ENCODE results near the gene KRT7. TPM values are rescaled to one million over a fixed set of nuclear protein-coding genes. Genes with fewer than 3 reads are reported as not detected.

KRT7 gene
- total and polyA plus RNA-seq, 9 of the 15 experiments (the other 6 are each of a cell fraction or from before 2014, with no cell fraction given) = 1.4 TPM; not detected in 8

DNA sequence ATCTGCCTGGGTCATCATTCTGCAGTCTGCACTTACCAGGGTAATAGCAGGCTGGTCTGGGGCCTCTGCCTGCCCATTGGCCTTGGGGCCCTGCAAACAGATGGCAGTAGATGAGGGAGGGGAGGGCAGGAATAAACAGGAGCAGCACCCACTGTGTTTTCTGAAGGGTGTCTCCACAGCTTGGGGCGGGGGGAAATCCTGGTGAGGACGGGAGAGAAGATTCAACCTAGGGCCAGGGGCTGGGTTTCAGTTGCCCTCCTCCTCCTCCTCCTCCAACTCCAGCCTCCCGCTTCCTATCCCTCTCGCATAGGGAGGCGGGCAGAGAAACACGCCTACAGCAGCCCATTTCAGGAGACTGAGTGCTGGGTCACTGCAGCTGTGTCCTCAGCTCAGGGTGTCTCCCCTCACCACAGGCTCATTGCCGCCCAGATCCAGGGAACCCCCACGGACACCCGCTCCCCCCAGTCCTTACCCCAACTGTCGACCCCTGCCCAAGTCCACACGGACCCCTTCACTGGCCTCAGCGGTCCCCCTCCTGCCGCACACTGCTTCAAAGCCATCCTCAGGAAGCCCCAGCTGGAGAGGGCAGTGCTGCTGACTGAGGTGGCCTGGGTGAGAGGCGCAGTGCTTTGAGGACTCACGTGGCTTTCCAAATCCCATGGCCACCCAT, 32.1 kb upstream of the KRT7 start:
- POLR2A ChIA-PET = interaction anchor here (0.7 to 1.0 kb wide), 3 partner anchors 12 to 696 kb away, joined by 3 read pairs; no protein-coding TSS in a partner anchor
- peaks cover 33 to 91% of the 10 kb centered on the region in 2 experiments; a peak in 4 of 5 replicates for H3K27me3 ChIP-seq (ENCODE audit: control insufficient read depth in 2 of 2, insufficient read depth in 2 of 2, low read length in 2 of 2)
- peaks cover 6% of the 10 kb centered on the region for H4K20me1 ChIP-seq (replicated peaks; ENCODE audit: control insufficient read depth, insufficient read depth, low read length)
- FAIRE-seq = no peak
- no peak overlapping the region for H3K4me3 ChIP-seq
- WGBS (ENCODE audit: insufficient coverage, low coverage, missing lambda C conversion rate) = 0% methylated on average over 9 of the region's 15 CpGs
- H3K9me3 ChIP-seq (replicated peaks; ENCODE audit: control insufficient read depth, insufficient read depth, low read depth, low read length) = no peaks in the 10 kb centered on the region
- intact Hi-C loops (cut with micrococcal nuclease) (no loop called here), in situ Hi-C loops (cut with MboI) (no loop called here)
- no peaks in the 10 kb centered on the region for H3K9me1 ChIP-seq (ENCODE audit: control insufficient read depth, insufficient read depth, low read length)
- no peak overlapping the region for H2AFZ ChIP-seq (ENCODE audit: low read depth, low read length)
- no TSS peak for BruUV-seq (replicated peaks)
- peaks cover 0 to 3% of the 10 kb centered on the region in 2 experiments; a peak in 4 of 5 replicates for H3K4me1 ChIP-seq (replicated peaks in 1 of 2; ENCODE audit: control insufficient read depth in 2 of 2, insufficient read depth in 2 of 2, low read length in 2 of 2)
- CTCF ChIA-PET (ENCODE audit: low intra/inter-chr PET ratio) = no interaction called here
- no peaks in the 10 kb centered on the region for H3K36me3 ChIP-seq (ENCODE audit: control insufficient read depth, insufficient read depth, low read length)
- no peak for ATAC-seq
- no peak for TF ChIP-seq SMC3 (conservative IDR thresholded peaks at IDR 0.05; ENCODE audit: insufficient read depth, low read depth, low read length)
- no peak for TF ChIP-seq ZNF561 (CRISPR knock-in tag; conservative IDR thresholded peaks at IDR 0.05)
- TF ChIP-seq FUS (optimal IDR thresholded peaks at IDR 0.05; ENCODE audit: low read depth, low read length) = no peak
- TF ChIP-seq SPI1 (IDR thresholded peaks at IDR 0.05; ENCODE audit: borderline replicate concordance, low read depth, low read length) = no peak
- no peak for TF ChIP-seq BMI1 (IDR thresholded peaks at IDR 0.05; ENCODE audit: low read length)
- no peak for TF ChIP-seq ZNF384 (IDR thresholded peaks at IDR 0.05; ENCODE audit: low read depth, low read length)
- TF ChIP-seq U2AF1 (optimal IDR thresholded peaks at IDR 0.05; ENCODE audit: low read depth, low read length) = no peak
- no peak for TF ChIP-seq ZNF41 (CRISPR knock-in tag; conservative IDR thresholded peaks at IDR 0.05)
- TF ChIP-seq SIN3A (IDR thresholded peaks at IDR 0.05; ENCODE audit: borderline replicate concordance in 2 of 2, control insufficient read depth in 1 of 2, low read depth in 2 of 2, low read length in 2 of 2) = no peak
- TF ChIP-seq ZBTB1 (CRISPR knock-in tag; IDR thresholded peaks at IDR 0.05; ENCODE audit: borderline replicate concordance, low read depth) = no peak
- TF ChIP-seq ZNF507 (tag; conservative IDR thresholded peaks at IDR 0.05) = no peak
- TF ChIP-seq STAT5B (CRISPR knock-in tag; IDR thresholded peaks at IDR 0.05) = no peak
- H3K27ac ChIP-seq (ENCODE audit: extremely low read depth, low read depth, low read length) = no peak overlapping the region
- H3K9ac ChIP-seq (ENCODE audit: insufficient read depth in 1 of 2, low read depth in 2 of 2, low read length in 2 of 2) = no peak overlapping the region; a peak in 1 of 4 replicates
- no peaks in the 10 kb centered on the region for H3K79me2 ChIP-seq (ENCODE audit: control insufficient read depth, insufficient read depth, low read length)
- H3K4me2 ChIP-seq (ENCODE audit: insufficient read depth, low read length) = no peak overlapping the region
- DNase-seq (ENCODE audit: extremely low read depth in 1 of 4, low spot score in 3 of 4) = no peak

All from K562 (cell line).